ENCODE results near the gene UBE2G2.

The UBE2G2 gene

DNA sequence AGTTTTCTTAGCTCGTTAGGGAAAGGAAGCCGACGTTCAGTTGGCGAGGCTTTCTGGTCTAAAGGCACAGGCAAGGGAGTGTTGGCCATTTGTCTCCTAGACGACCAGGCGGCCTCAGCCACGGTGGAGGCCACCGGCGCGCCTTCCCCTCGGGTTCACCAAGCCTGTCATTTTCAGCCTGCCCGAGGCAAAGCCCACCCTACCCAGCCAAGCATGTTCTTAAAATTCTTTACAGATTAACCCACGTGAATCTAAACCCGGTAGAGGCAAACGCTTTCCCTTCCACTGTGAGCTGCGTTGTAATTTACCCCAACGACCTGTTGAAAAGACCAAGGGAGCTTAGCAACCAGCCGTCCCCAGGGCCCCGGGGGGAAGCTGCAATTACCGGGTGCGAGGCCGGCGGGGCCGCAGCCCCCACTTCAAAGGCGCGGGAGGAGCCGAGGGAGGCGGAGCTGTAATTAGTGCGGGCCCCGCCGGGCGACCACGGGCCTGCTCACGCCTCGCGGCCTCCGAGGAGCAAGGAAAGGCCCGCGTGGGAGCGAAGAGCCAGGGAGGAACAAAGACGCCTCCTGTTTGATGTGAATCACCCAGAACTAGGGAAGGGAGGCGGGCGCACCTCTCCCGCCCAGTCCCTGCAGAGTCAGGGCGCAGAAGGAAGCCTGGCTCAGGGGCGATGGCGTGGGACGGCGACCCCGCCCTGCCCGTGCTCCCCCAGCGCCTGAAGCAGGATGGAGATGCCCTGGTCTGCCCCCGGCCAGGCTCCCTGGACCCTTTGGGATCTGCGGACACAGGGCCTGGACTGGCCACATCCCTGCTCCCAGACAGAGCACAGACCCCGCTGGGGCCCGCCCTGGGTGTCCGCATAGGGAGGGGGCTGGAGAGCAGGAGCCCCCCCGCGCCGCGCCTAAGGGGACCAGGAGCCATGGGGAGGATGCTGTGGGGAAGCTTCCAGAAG, 78.2 kb downstream of the UBE2G2 start:
- peak; percentile 67 for DNase-seq

DNA sequence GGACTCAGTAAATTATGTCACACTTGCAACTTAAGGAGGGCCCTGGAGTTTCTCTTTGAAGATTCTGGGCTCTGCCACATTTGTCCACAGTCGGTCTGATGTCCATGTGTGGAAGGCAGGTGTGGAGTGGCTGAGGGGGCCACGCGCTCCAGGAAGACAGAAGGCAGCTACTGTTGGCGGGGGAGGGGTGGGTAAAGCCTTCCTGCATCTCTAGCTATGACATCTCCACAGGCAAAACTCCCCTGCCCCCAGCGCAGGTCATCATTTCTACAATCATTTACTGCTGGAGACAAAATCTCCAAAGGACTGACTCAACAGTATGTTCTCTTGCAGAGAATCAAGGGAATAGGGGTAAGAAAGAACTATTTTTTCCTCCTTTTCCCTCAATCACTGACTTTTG, 78.9 kb downstream of the UBE2G2 start:
- no peak for DNase-seq

DNA sequence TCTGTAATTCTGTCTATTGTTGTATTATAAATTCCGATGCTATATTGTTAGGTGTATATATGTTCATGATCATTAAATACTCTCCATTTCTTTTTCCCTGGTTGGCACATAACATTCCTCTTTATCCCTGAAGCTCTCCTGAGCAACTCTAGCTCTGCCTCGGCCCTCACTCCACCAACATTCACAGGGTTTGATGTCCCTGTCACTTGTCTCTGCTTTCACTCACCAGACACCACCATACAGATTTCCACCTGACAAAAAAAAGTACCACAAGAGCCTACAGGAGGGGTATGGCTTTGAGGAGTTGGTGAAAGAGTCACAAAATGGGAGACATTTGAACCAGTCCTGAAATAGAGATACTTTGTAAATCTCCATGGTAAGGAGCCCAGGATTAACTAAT, 81.5 kb downstream of the UBE2G2 start:
- no peak for DNase-seq
